PC-3 (cell line): ENCODE data around the gene ZFP90. TPM values are rescaled to one million over a fixed set of nuclear protein-coding genes. Genes with fewer than 3 reads are reported as not detected.

Source experiments
- ATAC-seq: fragments of 200-7000 bp; cut with Tn5 transposase; 2 replicates; pipeline ENCODE4 v1.9.1; 2020; ENCODE audit warnings: mild to moderate bottlenecking, moderate library complexity
- BruUV-seq: library from RNA; stranded (reverse); fragments of 400-500 nt; replicated peaks from 2 replicates; lab custom pipeline; 2021; lab: Mats Ljungman, UMichigan
- CTCF ChIA-PET: fragments of 300-600 bp; sonication (Branson Sonifier 250); formaldehyde crosslinking; loops from one replicate; lab custom pipeline; 2022; ENCODE audit warnings: antibody characterized with exemption; lab: Charles Lee
- POLR2A ChIA-PET: fragments of 300-600 bp; sonication (Branson Sonifier 250); formaldehyde crosslinking; loops from one replicate; lab custom pipeline; 2022; ENCODE audit warnings: antibody characterized with exemption; ENCODE audit not compliant: unreplicated experiment; lab: Charles Lee
- DNase-seq: peaks from one replicate; pipeline ENCODE4 v3.0.0-alpha.2; 2015
- H2AFZ ChIP-seq: fragments of 300-600 bp; sonication (generic); 2 replicates; pipeline ENCODE4 v1.6.0; 2016; ENCODE audit warnings: antibody characterized with exemption, low read length
- H3F3A ChIP-seq: fragments of 300-600 bp; sonication (generic); one replicate; pipeline ENCODE4 v1.6.0; 2017; ENCODE audit warnings: antibody characterized with exemption, low read length, control low read depth, mild to moderate bottlenecking; ENCODE audit not compliant: unreplicated experiment
- H3K27ac ChIP-seq: fragments of 300-600 bp; sonication (generic); 2 replicates; pipeline ENCODE4 v1.5.1; 2016; ENCODE audit warnings: mild to moderate bottlenecking, low read length
- H3K27me3 ChIP-seq: fragments of 300-600 bp; sonication (generic); 2 replicates; pipeline ENCODE4 v1.6.1; 2016; ENCODE audit warnings: low read length, mixed read lengths
- H3K36me3 ChIP-seq: fragments of 300-600 bp; sonication (generic); 2 replicates; pipeline ENCODE4 v1.6.1; 2016; ENCODE audit warnings: low read depth, mixed run types, low read length, mixed read lengths
- H3K4me1 ChIP-seq: fragments of 300-600 bp; sonication (generic); 2 replicates; pipeline ENCODE4 v1.5.1; 2016; ENCODE audit warnings: low read length; ENCODE audit not compliant: insufficient read depth
- H3K4me2 ChIP-seq: fragments of 300-600 bp; sonication (generic); 2 replicates; pipeline ENCODE4 v1.6.0; 2016; ENCODE audit warnings: low read length
- H3K4me3 ChIP-seq: fragments of 300-600 bp; sonication (generic); 2 replicates; pipeline ENCODE4 v1.5.1; 2016; ENCODE audit warnings: mild to moderate bottlenecking, low read length, mixed read lengths
- H3K79me2 ChIP-seq: fragments of 300-600 bp; sonication (generic); 2 replicates; pipeline ENCODE4 v1.6.1; 2017; ENCODE audit warnings: low read length, mixed read lengths
- H3K9ac ChIP-seq: fragments of 300-600 bp; sonication (generic); 2 replicates; pipeline ENCODE4 v1.6.0; 2016; ENCODE audit warnings: mild to moderate bottlenecking, low read length
- H3K9me2 ChIP-seq: fragments of 300-600 bp; sonication (generic); replicated peaks from 2 replicates; pipeline ENCODE4 v1.6.1; 2016; ENCODE audit warnings: mixed run types, low read length, mixed read lengths
- H3K9me3 ChIP-seq: fragments of 300-600 bp; sonication (generic); 2 replicates; pipeline ENCODE4 v1.6.1; 2016; ENCODE audit warnings: low read length, mixed read lengths
- H4K20me1 ChIP-seq: fragments of 300-600 bp; sonication (generic); 2 replicates; pipeline ENCODE4 v1.6.1; 2016; ENCODE audit warnings: low read length, mixed read lengths
- CTCF ChIP-seq: fragments of 300-600 bp; sonication (generic); conservative IDR thresholded peaks from 2 replicates; pipeline ENCODE4 v1.5.1; 2017; ENCODE audit warnings: antibody characterized with exemption, low read depth, mild to moderate bottlenecking, low read length
- EZH2 ChIP-seq: fragments of 300-600 bp; sonication (generic); IDR thresholded peaks from one replicate; pipeline ENCODE4 v1.6.1; 2017; ENCODE audit warnings: antibody characterized with exemption, mild to moderate bottlenecking, low read length; ENCODE audit not compliant: unreplicated experiment
- EZH2phosphoT487 ChIP-seq: fragments of 300-600 bp; sonication (generic); IDR thresholded peaks from 2 replicates; pipeline ENCODE4 v1.6.1; 2018; ENCODE audit warnings: mild to moderate bottlenecking, antibody characterized with exemption, low read length, borderline replicate concordance
- intact Hi-C: fragments of 100-400 bp; cut with micrococcal nuclease; formaldehyde crosslinking; loops from 2 replicates; pipeline ENCODE4 v1.9.0; 2023
- total RNA-seq: library from RNA; depleted of rRNA; stranded (reverse); fragments of >200 nt; gene quantifications from 2 replicates; pipeline ENCODE4 v1.2.3, GENCODE V29; 2014

The ZFP90 gene
- total RNA-seq, 1 experiment from 2014 or later: 18.9 TPM

- no peaks in the 10 kb centered on the region for H3K27me3 ChIP-seq
- no peak for DNase-seq
- ATAC-seq: peak; percentile 57
- TF ChIP-seq EZH2 (no peak), EZH2phosphoT487 (no peak), CTCF (no peak)
- POLR2A ChIA-PET: interaction anchor here (0.7 kb wide), 1 partner anchor 207 kb away, joined by 3 read pairs; no protein-coding TSS in a partner anchor
- H3K4me2 ChIP-seq: peak overlapping the region; percentile 94
- H2AFZ ChIP-seq: peak overlapping the region; percentile 97
- peak overlapping the region; percentile 80; the same call in 1 of the 2 replicates for H3K9ac ChIP-seq
- peaks cover 9% of the 10 kb centered on the region; the same call in 1 of the 2 replicates for H3K79me2 ChIP-seq
- peaks cover 5% of the 10 kb centered on the region; the same call in 1 of the 2 replicates for H3K36me3 ChIP-seq
- no peaks in the 10 kb centered on the region for H3F3A ChIP-seq
- peak overlapping the region; percentile 85 for H3K4me3 ChIP-seq
- no peaks in the 10 kb centered on the region for H3K9me2 ChIP-seq
- no peaks in the 10 kb centered on the region for H3K9me3 ChIP-seq
- peaks cover 12% of the 10 kb centered on the region for H3K4me1 ChIP-seq
- intact Hi-C loops: loop anchor here (5.0 to 10.0 kb wide), 3 partner anchors 63 to 275 kb away; no protein-coding TSS in a partner anchor
- CTCF ChIA-PET: interaction anchor here (0.6 to 1.6 kb wide), 3 partner anchors 9 to 120 kb away, joined by 3 to 8 read pairs (median 7); no protein-coding TSS in a partner anchor
- H4K20me1 ChIP-seq: no peaks in the 10 kb centered on the region
- BruUV-seq: no TSS peak
- H3K27ac ChIP-seq: no peak overlapping the region
Observed at GRCh38 chr16:68529608-68529930, 9.5 kb upstream of the ZFP90 start.

GRCh38 chr16:68529931-68530701 is 9.0 kb upstream of the ZFP90 start:
- Histone ChIP-seq H3K9me3 (no peaks in the 10 kb centered on the region), H3K4me1 (peaks cover 12% of the 10 kb centered on the region), H3K9me2 (no peaks in the 10 kb centered on the region), H4K20me1 (no peaks in the 10 kb centered on the region), H3K27me3 (no peaks in the 10 kb centered on the region), H3K9ac (peak overlapping the region; percentile 80), H3K79me2 (peaks cover 9% of the 10 kb centered on the region; the same call in 1 of the 2 replicates), H3F3A (no peaks in the 10 kb centered on the region), H3K27ac (no peak overlapping the region), H3K4me3 (peak overlapping the region; percentile 85), H3K36me3 (peaks cover 5% of the 10 kb centered on the region; the same call in 1 of the 2 replicates), H3K4me2 (peak overlapping the region; percentile 94), H2AFZ (peak overlapping the region; percentile 97)
- ChIA-PET CTCF (interaction anchor here (0.5 to 1.6 kb wide), 5 partner anchors 9 to 166 kb away, joined by 3 to 8 read pairs (median 4); no protein-coding TSS in a partner anchor), POLR2A (interaction anchor here (0.7 kb wide), 1 partner anchor 207 kb away, joined by 3 read pairs; no protein-coding TSS in a partner anchor)
- no TSS peak for BruUV-seq
- DNase-seq (peak; percentile 81), ATAC-seq (peak; percentile 88)
- intact Hi-C loops: loop anchor here (5.0 to 10.0 kb wide), 3 partner anchors 62 to 275 kb away; no protein-coding TSS in a partner anchor
- no peak for TF ChIP-seq CTCF
- no peak for TF ChIP-seq EZH2phosphoT487
- TF ChIP-seq EZH2: no peak
